ENCODE results near the gene FAM20A.
A peak's percentile ranks its signal among the peaks of the same experiment; 100 is the strongest.

Gene FAM20A

GRCh38 chr17:68512247-68512959 is 88.8 kb downstream of the FAM20A start, which contains the start of gene PRKAR1A (continued):
- no peak for TF ChIP-seq ZNF19 (tag by site-specific recombination; IDR thresholded peaks at IDR 0.05; ENCODE audit: low read depth)
- no peak; the same call in none of the 2 replicates for TF ChIP-seq ZNF692 (tag by site-specific recombination; IDR thresholded peaks at IDR 0.05)
- TF ChIP-seq EGR2 (tag by site-specific recombination; IDR thresholded peaks at IDR 0.05; ENCODE audit: low read depth), result 0 out of 2 replicates have a peak, but pooled peaks have one; percentile 5
- no peak for TF ChIP-seq ZNF391 (tag by site-specific recombination; IDR thresholded peaks at IDR 0.05; ENCODE audit: borderline replicate concordance, low read depth)
- TF ChIP-seq ZNF521 (tag by site-specific recombination; IDR thresholded peaks at IDR 0.05), result no peak
- TF ChIP-seq KLF1 (tag by site-specific recombination; IDR thresholded peaks at IDR 0.05), result peak; percentile 81
- no peak for TF ChIP-seq SETDB1 (IDR thresholded peaks at IDR 0.05; ENCODE audit: insufficient read length, low read length)
- no peak for TF ChIP-seq ZFP69B (tag by site-specific recombination; IDR thresholded peaks at IDR 0.05)
- no peak for TF ChIP-seq ZNF362 (tag by site-specific recombination; IDR thresholded peaks at IDR 0.05)
- no peak for TF ChIP-seq ZNF548 (tag by site-specific recombination; IDR thresholded peaks at IDR 0.05)
- TF ChIP-seq KLF8 (tag by site-specific recombination; IDR thresholded peaks at IDR 0.05), result peak; percentile 9; the same call in 1 of the 2 replicates
- TF ChIP-seq ZNF501 (tag by site-specific recombination; IDR thresholded peaks at IDR 0.05), result peak; percentile 9; the same call in 1 of the 2 replicates
- TF ChIP-seq MEIS1 (CRISPR knock-in tag; IDR thresholded peaks at IDR 0.05; ENCODE audit: borderline replicate concordance), result no peak
- no peak for TF ChIP-seq ZNF341 (tag by site-specific recombination; IDR thresholded peaks at IDR 0.05; ENCODE audit: low read depth)
- peak; percentile 6; the same call in 1 of the 2 replicates for TF ChIP-seq ZIC2 (tag by site-specific recombination; IDR thresholded peaks at IDR 0.05)
- TF ChIP-seq ZNF416 (tag by site-specific recombination; IDR thresholded peaks at IDR 0.05), result no peak
- TF ChIP-seq ZNF768 (tag by site-specific recombination; IDR thresholded peaks at IDR 0.05), result no peak
- TF ChIP-seq ZNF398 (tag by site-specific recombination; IDR thresholded peaks at IDR 0.05), result peak; percentile 58
- no peak for TF ChIP-seq ZNF473 (tag by site-specific recombination; IDR thresholded peaks at IDR 0.05)
- no peak for TF ChIP-seq ZXDB (tag by site-specific recombination; IDR thresholded peaks at IDR 0.05)
- TF ChIP-seq ZNF843 (tag by site-specific recombination; IDR thresholded peaks at IDR 0.05), result no peak
- TF ChIP-seq GLIS1 (tag by site-specific recombination; IDR thresholded peaks at IDR 0.05), result no peak; the same call in 1 of the 2 replicates
- no peak for TF ChIP-seq ZFP41 (tag by site-specific recombination; IDR thresholded peaks at IDR 0.05; ENCODE audit: borderline replicate concordance)
- peak; percentile 44; the same call in 1 of the 2 replicates for TF ChIP-seq ZNF596 (tag by site-specific recombination; IDR thresholded peaks at IDR 0.05)
- peak; percentile 74 for TF ChIP-seq ZNF629 (tag by site-specific recombination; IDR thresholded peaks at IDR 0.05)
- TF ChIP-seq OVOL3 (tag by site-specific recombination; IDR thresholded peaks at IDR 0.05), result no peak
- 0 out of 2 replicates have a peak, but pooled peaks have one; percentile 1 for TF ChIP-seq ZNF394 (tag by site-specific recombination; IDR thresholded peaks at IDR 0.05; ENCODE audit: borderline replicate concordance)
- TF ChIP-seq ZNF610 (tag by site-specific recombination; IDR thresholded peaks at IDR 0.05; ENCODE audit: borderline replicate concordance), result no peak
- TF ChIP-seq ZNF623 (tag by site-specific recombination; IDR thresholded peaks at IDR 0.05), result no peak
- no peak for TF ChIP-seq ZNF239 (tag by site-specific recombination; IDR thresholded peaks at IDR 0.05)
- peak; percentile 94 for TF ChIP-seq ZBTB17 (tag by site-specific recombination; IDR thresholded peaks at IDR 0.05)
- no peak for TF ChIP-seq WT1 (tag by site-specific recombination; IDR thresholded peaks at IDR 0.05)
- no peak for TF ChIP-seq ZNF830 (tag by site-specific recombination; IDR thresholded peaks at IDR 0.05; ENCODE audit: low read depth)
- TF ChIP-seq ZNF677 (tag by site-specific recombination; IDR thresholded peaks at IDR 0.05), result no peak
- peak; percentile 71 for TF ChIP-seq PBX3 (CRISPR knock-in tag; IDR thresholded peaks at IDR 0.05)
- peak; percentile 56; the same call in 1 of the 2 replicates for TF ChIP-seq ZBTB21 (tag by site-specific recombination; IDR thresholded peaks at IDR 0.05)
- no peak for TF ChIP-seq ZNF214 (tag by site-specific recombination; IDR thresholded peaks at IDR 0.05; ENCODE audit: borderline replicate concordance)

All from HEK293 (cell line).